Measurements from ENCODE around the gene KRTAP9-2. TPM values are rescaled to one million over a fixed set of nuclear protein-coding genes. Genes with fewer than 3 reads are reported as not detected.
"Not testable (repeated sequence)": the region's sequence is repeated elsewhere in the genome, so short reads cannot be mapped to it uniquely, and the experiment has no call there.

The KRTAP9-2 gene
- total RNA-seq, 1 donor from 2014 or later, result not detected

- H3K27ac ChIP-seq, result no peak within 1 kb of the TSS
- no peaks in the 10 kb centered on the region for H3K4me1 ChIP-seq
- no peaks in the 10 kb centered on the region for H3K36me3 ChIP-seq
- intact Hi-C loops (cut with DNase I), result no loop called here
- H3K4me3 ChIP-seq, result no peak within 1 kb of the TSS
- no peaks in the 10 kb centered on the region for H3K27me3 ChIP-seq
- H3K9me3 ChIP-seq, result no peaks in the 10 kb centered on the region
- TF ChIP-seq POLR2A (IDR thresholded peaks at IDR 0.05) (no peak), POLR2AphosphoS5 (IDR thresholded peaks at IDR 0.05; ENCODE audit: insufficient read depth in 1 of 2, low read depth in 1 of 2) (no peak), CTCF (IDR thresholded peaks at IDR 0.05) (no peak)
- DNase-seq (ENCODE audit: extremely low spot score in 2 of 2), result no peak
These were observed 41.9 kb upstream of the KRTAP9-2 start, which contains the start of gene KRTAP4-1 for GRCh38 chr17:41184480-41184961. TSS of gene KRTAP4-1 (minus strand) at chr17:41184911. CDS start at chr17:41184854, 57 bp downstream.

- intact Hi-C loops (cut with DNase I), result no loop called here
- H3K27ac ChIP-seq, result no peak overlapping the region
- H3K9me3 ChIP-seq, result no peaks in the 10 kb centered on the region
- H3K36me3 ChIP-seq, result no peaks in the 10 kb centered on the region
- no peak for DNase-seq (ENCODE audit: extremely low spot score in 2 of 2)
- no peak for TF ChIP-seq POLR2A (IDR thresholded peaks at IDR 0.05)
- TF ChIP-seq CTCF (IDR thresholded peaks at IDR 0.05), result no peak
- no peak for TF ChIP-seq POLR2AphosphoS5 (IDR thresholded peaks at IDR 0.05; ENCODE audit: insufficient read depth in 1 of 2, low read depth in 1 of 2)
- no peaks in the 10 kb centered on the region for H3K27me3 ChIP-seq
- H3K4me1 ChIP-seq, result no peaks in the 10 kb centered on the region
- H3K4me3 ChIP-seq, result no peak overlapping the region
These were observed 41.4 kb upstream of the KRTAP9-2 start for GRCh38 chr17:41185001-41185400.

GRCh38 chr17:41186872-41187271 lies 39.6 kb upstream of the KRTAP9-2 start:
- Histone ChIP-seq H3K27ac (no peak overlapping the region), H3K9me3 (no peaks in the 10 kb centered on the region), H3K4me1 (no peaks in the 10 kb centered on the region), H3K27me3 (no peaks in the 10 kb centered on the region), H3K4me3 (no peak overlapping the region), H3K36me3 (no peaks in the 10 kb centered on the region)
- intact Hi-C loops (cut with DNase I), result no loop called here
- TF ChIP-seq POLR2A (IDR thresholded peaks at IDR 0.05), result no peak
- TF ChIP-seq CTCF (IDR thresholded peaks at IDR 0.05), result no peak
- TF ChIP-seq POLR2AphosphoS5 (IDR thresholded peaks at IDR 0.05; ENCODE audit: insufficient read depth in 1 of 2, low read depth in 1 of 2), result no peak
- no peak for DNase-seq (ENCODE audit: extremely low spot score in 2 of 2)

GRCh38 chr17:41189837-41190318 lies 36.6 kb upstream of the KRTAP9-2 start, which contains the start of gene KRTAP9-1:
TSS of gene KRTAP9-1 (plus strand) at chr17:41189887. CDS start at chr17:41189887, 0 bp downstream.
- H3K27me3 ChIP-seq; H3K4me3 ChIP-seq; H3K36me3 ChIP-seq; H3K9me3 ChIP-seq; intact Hi-C loops (cut with DNase I); H3K4me1 ChIP-seq; DNase-seq (ENCODE audit: extremely low spot score in 2 of 2); H3K27ac ChIP-seq: not testable (repeated sequence)

GRCh38 chr17:41190328-41190727 lies 36.1 kb upstream of the KRTAP9-2 start:
- intact Hi-C loops (cut with DNase I), result no loop called here
- Histone ChIP-seq H3K27me3 (no peaks in the 10 kb centered on the region), H3K9me3 (no peaks in the 10 kb centered on the region), H3K4me1 (no peaks in the 10 kb centered on the region), H3K36me3 (no peaks in the 10 kb centered on the region), H3K27ac (no peak overlapping the region), H3K4me3 (no peak overlapping the region)
- no peak for DNase-seq (ENCODE audit: extremely low spot score in 2 of 2)
- TF ChIP-seq POLR2A (IDR thresholded peaks at IDR 0.05), result no peak

GRCh38 chr17:41196068-41196467 lies 30.4 kb upstream of the KRTAP9-2 start:
- no peak for DNase-seq (ENCODE audit: extremely low spot score in 2 of 2)
- intact Hi-C loops (cut with DNase I), result no loop called here
- H3K9me3 ChIP-seq, result no peaks in the 10 kb centered on the region
- TF ChIP-seq POLR2A (IDR thresholded peaks at IDR 0.05), result no peak
- no peak for TF ChIP-seq CTCF (IDR thresholded peaks at IDR 0.05)
- no peak for TF ChIP-seq POLR2AphosphoS5 (IDR thresholded peaks at IDR 0.05; ENCODE audit: insufficient read depth in 1 of 2, low read depth in 1 of 2)
- no peaks in the 10 kb centered on the region for H3K36me3 ChIP-seq
- no peaks in the 10 kb centered on the region for H3K4me1 ChIP-seq
- H3K27me3 ChIP-seq, result no peaks in the 10 kb centered on the region
- H3K4me3 ChIP-seq, result no peak overlapping the region
- H3K27ac ChIP-seq, result no peak overlapping the region

Measured in vagina (tissue), 2 donors.